Activated CD4-positive, alpha-beta T cell treated with anti-CD3 and anti-CD28 coated beads, Interleukin-2, amount 10 ng/mL, durations not matched to agents 7 days and 5 days (primary cell): ENCODE results near the gene CNGB1. TPM values are rescaled to one million over a fixed set of nuclear protein-coding genes. Genes with fewer than 3 reads are reported as not detected.
A peak's percentile ranks its signal among the peaks of the same experiment; 100 is the strongest.
"Not testable (repeated sequence)": the region's sequence is repeated elsewhere in the genome, so short reads cannot be mapped to it uniquely, and the experiment has no call there.

Source experiments
- CTCF ChIA-PET: fragments of 350-600 bp; sonication (Branson Sonifier 250); formaldehyde crosslinking; loops from one replicate; lab custom pipeline; 2021; ENCODE audit warnings: antibody characterized with exemption; lab: Charles Lee
- POLR2A ChIA-PET: fragments of 350-600 bp; sonication (Branson Sonifier 250); formaldehyde crosslinking; loops from one replicate; lab custom pipeline; 2021; ENCODE audit warnings: antibody characterized with exemption; lab: Charles Lee
- DNase-seq: peaks from one replicate; pipeline ENCODE4 v3.0.0-alpha.2; 2020
- H3K27ac Mint-ChIP-seq: one replicate; pipeline ENCODE4 v1.8.0; 2021; ENCODE audit warnings: mild to moderate bottlenecking, moderate library complexity, mixed read lengths
- H3K27me3 Mint-ChIP-seq: one replicate; pipeline ENCODE4 v1.8.0; 2021; ENCODE audit warnings: mixed read lengths
- H3K36me3 Mint-ChIP-seq: one replicate; pipeline ENCODE4 v1.8.0; 2021; ENCODE audit warnings: low read depth, mixed read lengths
- H3K4me1 Mint-ChIP-seq: one replicate; pipeline ENCODE4 v1.8.0; 2021; ENCODE audit warnings: mixed read lengths
- H3K4me3 Mint-ChIP-seq: one replicate; pipeline ENCODE4 v1.8.0; 2021; ENCODE audit warnings: mild to moderate bottlenecking, moderate library complexity, mixed read lengths
- H3K9me3 Mint-ChIP-seq: one replicate; pipeline ENCODE4 v1.8.0; 2021; ENCODE audit warnings: mixed read lengths
- total RNA-seq, 2 experiments: library from RNA; stranded (reverse); gene quantifications; one replicate each; pipeline ENCODE4 v1.2.3, GENCODE V29; 2021

CNGB1 gene
- total RNA-seq, 2 experiments from 2014 or later: not detected

- POLR2A ChIA-PET: no interaction called here
- no peaks in the 10 kb centered on the region for H3K9me3 Mint-ChIP-seq
- H3K4me3 Mint-ChIP-seq: no peak overlapping the region
- no peaks in the 10 kb centered on the region for H3K36me3 Mint-ChIP-seq
- H3K27me3 Mint-ChIP-seq: peaks cover 8% of the 10 kb centered on the region
- no peak overlapping the region for H3K27ac Mint-ChIP-seq
- CTCF ChIA-PET: no interaction called here
- no peak for DNase-seq
- peaks cover 13% of the 10 kb centered on the region for H3K4me1 Mint-ChIP-seq
Observed at GRCh38 chr16:57981636-57982035, 10.7 kb upstream of the CNGB1 start.

GRCh38 chr16:57979006-57979585, 8.2 kb upstream of the CNGB1 start:
- H3K36me3 Mint-ChIP-seq: no peaks in the 10 kb centered on the region
- H3K4me1 Mint-ChIP-seq: peaks cover under 1% of the 10 kb centered on the region
- DNase-seq: no peak
- H3K4me3 Mint-ChIP-seq: no peak overlapping the region
- CTCF ChIA-PET: interaction anchor here (1.6 to 2.5 kb wide), 3 partner anchors 21 to 53 kb away, joined by 3 to 11 read pairs (median 5); partner anchors contain the start of gene ZNF319
- H3K27me3 Mint-ChIP-seq: peaks cover 5% of the 10 kb centered on the region
- H3K9me3 Mint-ChIP-seq: no peaks in the 10 kb centered on the region
- H3K27ac Mint-ChIP-seq: no peak overlapping the region
- POLR2A ChIA-PET: no interaction called here

GRCh38 chr16:57978070-57978465, 7.1 kb upstream of the CNGB1 start:
- CTCF ChIA-PET, POLR2A ChIA-PET, H3K27ac Mint-ChIP-seq: not testable (repeated sequence)

GRCh38 chr16:57977418-57978069, 6.6 kb upstream of the CNGB1 start:
- Mint-ChIP-seq H3K9me3 (no peaks in the 10 kb centered on the region), H3K4me1 (no peaks in the 10 kb centered on the region), H3K27me3 (peaks cover 5% of the 10 kb centered on the region), H3K4me3 (no peak overlapping the region), H3K27ac (no peak overlapping the region), H3K36me3 (no peaks in the 10 kb centered on the region)
- POLR2A ChIA-PET: no interaction called here
- CTCF ChIA-PET: interaction anchor here (0.6 kb wide), 1 partner anchor 855 kb away, joined by 3 read pairs; no protein-coding TSS in a partner anchor
- no peak for DNase-seq

More at GRCh38 chr16:57978070-57978465, 7.1 kb upstream of the CNGB1 start:
- not testable (repeated sequence) for H3K27me3 Mint-ChIP-seq, DNase-seq, H3K36me3 Mint-ChIP-seq, H3K4me1 Mint-ChIP-seq, H3K4me3 Mint-ChIP-seq, H3K9me3 Mint-ChIP-seq

GRCh38 chr16:57976331-57976796, 5.4 kb upstream of the CNGB1 start:
- POLR2A ChIA-PET: no interaction called here
- CTCF ChIA-PET: no interaction called here
- Mint-ChIP-seq H3K27ac (no peak overlapping the region), H3K36me3 (no peaks in the 10 kb centered on the region), H3K4me3 (no peak overlapping the region), H3K9me3 (no peaks in the 10 kb centered on the region), H3K27me3 (no peaks in the 10 kb centered on the region), H3K4me1 (peaks cover 6% of the 10 kb centered on the region)
- DNase-seq: no peak

- ChIA-PET POLR2A (no interaction called here), CTCF (interaction anchor here (0.6 to 1.2 kb wide), 2 partner anchors 8 to 703 kb away, joined by 3 to 4 read pairs; no protein-coding TSS in a partner anchor)
- Mint-ChIP-seq H3K36me3 (no peaks in the 10 kb centered on the region), H3K27ac (no peak overlapping the region), H3K9me3 (no peaks in the 10 kb centered on the region), H3K4me1 (peaks cover 6% of the 10 kb centered on the region), H3K4me3 (no peak overlapping the region), H3K27me3 (no peaks in the 10 kb centered on the region)
- no peak for DNase-seq
Observed at GRCh38 chr16:57972306-57972705, 1.4 kb upstream of the CNGB1 start.

GRCh38 chr16:57971848-57972247, 920 bp upstream of the CNGB1 start:
- CTCF ChIA-PET: interaction anchor here (1.2 kb wide), 1 partner anchor 9 kb away, joined by 4 read pairs; no protein-coding TSS in a partner anchor
- H3K36me3 Mint-ChIP-seq: no peaks in the 10 kb centered on the region
- POLR2A ChIA-PET: no interaction called here
- no peak overlapping the region for H3K4me3 Mint-ChIP-seq
- no peak for DNase-seq
- H3K27ac Mint-ChIP-seq: no peak overlapping the region
- H3K9me3 Mint-ChIP-seq: no peaks in the 10 kb centered on the region
- no peaks in the 10 kb centered on the region for H3K27me3 Mint-ChIP-seq
- H3K4me1 Mint-ChIP-seq: peaks cover 6% of the 10 kb centered on the region

GRCh38 chr16:57970319-57970718, 609 bp downstream of the CNGB1 start:
- H3K4me3 Mint-ChIP-seq: no peak overlapping the region
- CTCF ChIA-PET: interaction anchor here (1.1 to 1.2 kb wide), 2 partner anchors 12 to 19 kb away, joined by 3 read pairs; no protein-coding TSS in a partner anchor
- DNase-seq: no peak
- POLR2A ChIA-PET: no interaction called here
- peaks cover 3% of the 10 kb centered on the region for H3K27me3 Mint-ChIP-seq
- H3K4me1 Mint-ChIP-seq: peaks cover 6% of the 10 kb centered on the region
- no peaks in the 10 kb centered on the region for H3K36me3 Mint-ChIP-seq
- peak overlapping the region; percentile 27 for H3K27ac Mint-ChIP-seq
- no peaks in the 10 kb centered on the region for H3K9me3 Mint-ChIP-seq

- H3K36me3 Mint-ChIP-seq: no peaks in the 10 kb centered on the region
- no peak for DNase-seq
- ChIA-PET CTCF (no interaction called here), POLR2A (no interaction called here)
- H3K4me3 Mint-ChIP-seq: no peak overlapping the region
- peaks cover 6% of the 10 kb centered on the region for H3K4me1 Mint-ChIP-seq
- peaks cover 3% of the 10 kb centered on the region for H3K27me3 Mint-ChIP-seq
- H3K27ac Mint-ChIP-seq: no peak overlapping the region
- H3K9me3 Mint-ChIP-seq: no peaks in the 10 kb centered on the region
Observed at GRCh38 chr16:57969451-57970123, 1.3 kb downstream of the CNGB1 start.

GRCh38 chr16:57967916-57968315, 3.0 kb downstream of the CNGB1 start:
- CTCF ChIA-PET: interaction anchor here (0.8 kb wide), 1 partner anchor 38 kb away, joined by 3 read pairs; no protein-coding TSS in a partner anchor
- H3K27ac Mint-ChIP-seq: no peak overlapping the region

GRCh38 chr16:57966986-57967385, 3.9 kb downstream of the CNGB1 start:
- peaks cover 3% of the 10 kb centered on the region for H3K27me3 Mint-ChIP-seq
- H3K4me3 Mint-ChIP-seq: no peak overlapping the region
- H3K4me1 Mint-ChIP-seq: peaks cover 1% of the 10 kb centered on the region
- H3K36me3 Mint-ChIP-seq: no peaks in the 10 kb centered on the region
- POLR2A ChIA-PET: no interaction called here
- no peak for DNase-seq
- CTCF ChIA-PET: interaction anchor here (1.2 kb wide), 1 partner anchor 11 kb away, joined by 3 read pairs; no protein-coding TSS in a partner anchor
- H3K9me3 Mint-ChIP-seq: no peaks in the 10 kb centered on the region
- H3K27ac Mint-ChIP-seq: no peak overlapping the region

More at GRCh38 chr16:57967916-57968315, 3.0 kb downstream of the CNGB1 start:
- no peaks in the 10 kb centered on the region for H3K36me3 Mint-ChIP-seq
- peaks cover 3% of the 10 kb centered on the region for H3K27me3 Mint-ChIP-seq
- POLR2A ChIA-PET: no interaction called here
- H3K4me3 Mint-ChIP-seq: no peak overlapping the region
- no peak for DNase-seq
- peaks cover 6% of the 10 kb centered on the region for H3K4me1 Mint-ChIP-seq
- H3K9me3 Mint-ChIP-seq: no peaks in the 10 kb centered on the region

GRCh38 chr16:57966204-57966771, 4.6 kb downstream of the CNGB1 start:
- H3K4me1 Mint-ChIP-seq: no peaks in the 10 kb centered on the region
- H3K4me3 Mint-ChIP-seq: no peak overlapping the region
- H3K27ac Mint-ChIP-seq: no peak overlapping the region
- H3K36me3 Mint-ChIP-seq: no peaks in the 10 kb centered on the region
- ChIA-PET POLR2A (no interaction called here), CTCF (interaction anchor here (0.9 to 1.2 kb wide), 2 partner anchors 11 to 14 kb away, joined by 3 to 4 read pairs; no protein-coding TSS in a partner anchor)
- DNase-seq: no peak
- peaks cover 3% of the 10 kb centered on the region for H3K27me3 Mint-ChIP-seq
- H3K9me3 Mint-ChIP-seq: no peaks in the 10 kb centered on the region
